Measurements from ENCODE around the gene TXNRD3. TPM values are rescaled to one million over a fixed set of nuclear protein-coding genes. Genes with fewer than 3 reads are reported as not detected.

The TXNRD3 gene
- total RNA-seq, 1 donor from 2014 or later, result 1.8 TPM

DNA sequence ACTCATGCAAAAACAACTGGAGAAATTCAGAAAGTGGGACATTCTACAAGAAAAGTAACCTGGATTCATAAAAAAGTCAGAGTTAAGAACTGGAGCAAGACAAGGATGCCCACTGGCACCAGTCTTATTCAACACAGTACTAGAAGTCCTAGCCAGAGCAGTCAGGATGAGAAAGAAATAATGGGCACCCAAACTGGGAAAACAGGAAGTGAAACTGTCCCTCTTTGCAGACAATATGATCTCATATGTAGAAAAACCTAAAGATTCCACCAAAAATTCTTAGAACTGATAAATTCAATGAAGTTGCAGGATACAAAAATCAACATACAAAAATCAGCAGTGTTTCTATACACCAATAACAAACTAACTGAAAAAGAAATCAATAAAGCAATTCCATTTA is 37.4 kb downstream of the TXNRD3 start:
- DNase-seq, result no peak
- no peaks in the 10 kb centered on the region for H3K36me3 Mint-ChIP-seq (ENCODE audit: unreplicated experiment)
- peaks cover 9% of the 10 kb centered on the region for H3K4me1 Mint-ChIP-seq (ENCODE audit: low read depth, unreplicated experiment)
- no peak overlapping the region for H3K4me3 Mint-ChIP-seq (ENCODE audit: unreplicated experiment)
- TF ChIP-seq, protein P1, sequence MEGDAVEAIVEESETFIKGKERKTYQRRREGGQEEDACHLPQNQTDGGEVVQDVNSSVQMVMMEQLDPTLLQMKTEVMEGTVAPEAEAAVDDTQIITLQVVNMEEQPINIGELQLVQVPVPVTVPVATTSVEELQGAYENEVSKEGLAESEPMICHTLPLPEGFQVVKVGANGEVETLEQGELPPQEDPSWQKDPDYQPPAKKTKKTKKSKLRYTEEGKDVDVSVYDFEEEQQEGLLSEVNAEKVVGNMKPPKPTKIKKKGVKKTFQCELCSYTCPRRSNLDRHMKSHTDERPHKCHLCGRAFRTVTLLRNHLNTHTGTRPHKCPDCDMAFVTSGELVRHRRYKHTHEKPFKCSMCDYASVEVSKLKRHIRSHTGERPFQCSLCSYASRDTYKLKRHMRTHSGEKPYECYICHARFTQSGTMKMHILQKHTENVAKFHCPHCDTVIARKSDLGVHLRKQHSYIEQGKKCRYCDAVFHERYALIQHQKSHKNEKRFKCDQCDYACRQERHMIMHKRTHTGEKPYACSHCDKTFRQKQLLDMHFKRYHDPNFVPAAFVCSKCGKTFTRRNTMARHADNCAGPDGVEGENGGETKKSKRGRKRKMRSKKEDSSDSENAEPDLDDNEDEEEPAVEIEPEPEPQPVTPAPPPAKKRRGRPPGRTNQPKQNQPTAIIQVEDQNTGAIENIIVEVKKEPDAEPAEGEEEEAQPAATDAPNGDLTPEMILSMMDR (IDR thresholded peaks at IDR 0.05; ENCODE audit: partially characterized antibody, unreplicated experiment), result no peak
- peaks cover 2% of the 10 kb centered on the region for H3K9me3 Mint-ChIP-seq (ENCODE audit: unreplicated experiment)
- H3K27me3 Mint-ChIP-seq (ENCODE audit: unreplicated experiment), result no peaks in the 10 kb centered on the region
- H3K27ac Mint-ChIP-seq (ENCODE audit: unreplicated experiment), result no peak overlapping the region

DNA sequence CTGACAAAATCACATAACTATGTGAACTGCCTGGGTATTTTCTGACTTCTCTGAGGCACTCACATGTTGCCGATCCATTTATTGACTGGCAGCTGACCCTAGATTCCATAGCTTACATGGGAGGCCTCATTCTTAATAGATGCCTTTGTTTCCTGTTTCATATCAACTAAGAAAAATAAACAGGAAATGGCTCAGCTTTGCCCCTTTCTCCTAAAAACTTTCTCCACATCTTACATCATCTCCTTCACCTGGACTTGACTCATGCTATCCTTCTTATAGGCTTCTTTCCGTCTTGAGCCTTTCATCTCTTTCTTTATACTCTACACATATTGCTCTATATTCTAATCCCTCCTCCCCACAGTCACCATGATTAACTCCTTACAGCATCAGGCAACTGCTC is 38.0 kb downstream of the TXNRD3 start:
- Mint-ChIP-seq H3K4me3 (ENCODE audit: unreplicated experiment) (no peak overlapping the region), H3K4me1 (ENCODE audit: low read depth, unreplicated experiment) (peaks cover 9% of the 10 kb centered on the region), H3K9me3 (ENCODE audit: unreplicated experiment) (peaks cover 2% of the 10 kb centered on the region), H3K36me3 (ENCODE audit: unreplicated experiment) (no peaks in the 10 kb centered on the region), H3K27ac (ENCODE audit: unreplicated experiment) (no peak overlapping the region), H3K27me3 (ENCODE audit: unreplicated experiment) (no peaks in the 10 kb centered on the region)
- no peak for DNase-seq
- TF ChIP-seq, protein P1 (IDR thresholded peaks at IDR 0.05; ENCODE audit: partially characterized antibody, unreplicated experiment), result no peak

DNA sequence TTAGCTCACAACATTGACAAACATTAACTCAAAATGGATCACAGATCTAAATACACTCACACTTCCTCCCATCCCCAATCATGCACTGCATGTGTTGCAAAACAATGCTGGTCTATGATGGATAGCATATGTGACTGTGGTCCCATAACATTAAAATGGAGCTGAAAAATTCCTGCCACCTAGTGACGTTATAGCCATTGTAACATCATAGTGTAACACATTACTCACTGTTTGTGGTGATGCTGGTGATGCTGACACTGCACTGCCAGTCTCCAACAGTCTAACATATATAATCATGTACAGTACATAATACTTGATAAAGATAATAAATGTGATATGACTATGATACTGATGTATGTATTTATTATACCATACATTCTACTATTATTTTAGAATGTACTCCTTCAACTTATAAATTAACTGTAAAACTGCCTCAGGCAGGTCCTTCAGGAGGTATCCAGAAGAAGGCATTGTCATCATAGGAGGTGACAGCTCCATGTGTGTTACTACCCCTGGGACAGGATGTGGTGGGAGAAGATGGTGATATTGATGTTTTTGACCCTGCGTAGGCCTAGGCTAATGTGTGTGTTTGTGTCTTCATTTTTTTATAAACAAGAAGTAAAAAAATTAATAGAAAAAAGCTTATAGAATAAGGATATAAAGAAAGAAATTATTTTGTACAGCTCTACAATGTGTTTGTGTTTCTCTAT is 41.3 kb downstream of the TXNRD3 start:
- TF ChIP-seq, protein P1 (IDR thresholded peaks at IDR 0.05; ENCODE audit: partially characterized antibody, unreplicated experiment), result no peak
- Mint-ChIP-seq H3K9me3 (ENCODE audit: unreplicated experiment) (no peaks in the 10 kb centered on the region), H3K27me3 (ENCODE audit: unreplicated experiment) (no peaks in the 10 kb centered on the region), H3K27ac (ENCODE audit: unreplicated experiment) (no peak overlapping the region), H3K4me1 (ENCODE audit: low read depth, unreplicated experiment) (peaks cover 2% of the 10 kb centered on the region), H3K4me3 (ENCODE audit: unreplicated experiment) (no peak overlapping the region), H3K36me3 (ENCODE audit: unreplicated experiment) (no peaks in the 10 kb centered on the region)
- DNase-seq, result no peak

DNA sequence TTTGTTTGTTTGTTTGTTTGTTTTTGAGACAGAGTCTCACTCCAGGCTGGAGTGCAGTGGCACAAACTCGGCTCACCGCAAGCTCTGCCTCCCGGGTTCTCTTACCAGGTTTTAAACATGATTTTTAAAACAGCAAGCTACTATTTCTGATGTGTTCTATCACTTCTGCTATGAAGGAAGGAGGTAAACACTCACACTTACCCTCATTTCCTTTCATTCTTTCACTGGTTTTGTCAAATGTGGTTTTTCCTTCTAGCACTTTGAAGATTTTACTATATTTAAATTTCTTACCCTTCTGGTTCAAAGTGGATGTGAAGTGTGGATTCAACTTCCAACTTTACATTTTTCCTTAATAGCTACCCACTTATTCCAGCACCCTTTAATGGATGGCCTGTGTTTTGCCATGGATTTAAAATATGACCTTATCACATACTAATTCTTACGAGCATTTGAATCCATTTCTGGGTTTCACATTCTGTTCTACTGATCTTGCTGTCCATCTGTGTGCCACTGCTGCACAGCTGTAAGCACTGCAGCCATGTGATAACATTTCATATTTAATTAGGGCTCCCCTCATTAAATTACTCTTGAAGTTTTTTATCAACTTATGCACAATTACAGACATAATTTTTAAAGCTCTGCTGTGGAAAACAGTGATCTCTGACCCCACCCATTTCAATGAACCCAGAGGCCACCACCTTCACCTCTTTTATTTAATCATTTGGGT is 42.3 kb downstream of the TXNRD3 start:
- TF ChIP-seq, protein P1 (IDR thresholded peaks at IDR 0.05; ENCODE audit: partially characterized antibody, unreplicated experiment), result no peak
- H3K4me1 Mint-ChIP-seq (ENCODE audit: low read depth, unreplicated experiment), result peaks cover 2% of the 10 kb centered on the region
- H3K4me3 Mint-ChIP-seq (ENCODE audit: unreplicated experiment), result no peak overlapping the region
- no peak overlapping the region for H3K27ac Mint-ChIP-seq (ENCODE audit: unreplicated experiment)
- H3K36me3 Mint-ChIP-seq (ENCODE audit: unreplicated experiment), result no peaks in the 10 kb centered on the region
- no peaks in the 10 kb centered on the region for H3K27me3 Mint-ChIP-seq (ENCODE audit: unreplicated experiment)
- no peaks in the 10 kb centered on the region for H3K9me3 Mint-ChIP-seq (ENCODE audit: unreplicated experiment)
- no peak for DNase-seq

DNA sequence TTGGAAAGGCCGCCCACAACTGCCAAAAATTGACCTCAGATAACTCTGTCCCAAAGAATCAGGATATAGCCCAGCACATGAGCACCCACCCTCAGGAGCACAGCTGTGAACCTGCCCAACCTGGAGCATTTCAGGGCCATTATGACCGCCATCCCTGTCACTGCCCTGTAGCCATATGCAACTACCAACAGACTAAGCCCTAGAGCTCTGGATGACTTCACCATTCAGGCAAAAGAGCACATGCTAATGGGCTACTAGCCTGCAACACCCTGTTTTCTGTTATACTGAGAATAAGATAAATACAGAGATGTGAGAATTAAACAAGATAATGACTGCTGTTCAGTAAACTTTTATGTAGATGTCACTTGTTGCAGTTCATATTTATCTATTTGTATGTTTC is 45.0 kb downstream of the TXNRD3 start:
- Mint-ChIP-seq H3K4me3 (ENCODE audit: unreplicated experiment) (no peak overlapping the region), H3K36me3 (ENCODE audit: unreplicated experiment) (no peaks in the 10 kb centered on the region), H3K27ac (ENCODE audit: unreplicated experiment) (no peak overlapping the region), H3K27me3 (ENCODE audit: unreplicated experiment) (no peaks in the 10 kb centered on the region), H3K4me1 (ENCODE audit: low read depth, unreplicated experiment) (peaks cover 6% of the 10 kb centered on the region), H3K9me3 (ENCODE audit: unreplicated experiment) (no peaks in the 10 kb centered on the region)
- TF ChIP-seq, protein P1 (IDR thresholded peaks at IDR 0.05; ENCODE audit: partially characterized antibody, unreplicated experiment), result no peak
- DNase-seq, result no peak
